Measurements from ENCODE around the gene MRPL33. TPM values are rescaled to one million over a fixed set of nuclear protein-coding genes. Genes with fewer than 3 reads are reported as not detected.

MRPL33 gene
- total and polyA plus RNA-seq, 2 of the 13 experiments (the other 11 are each of a cell fraction or from before 2014, with no cell fraction given), result 69.7 to 218 TPM

DNA sequence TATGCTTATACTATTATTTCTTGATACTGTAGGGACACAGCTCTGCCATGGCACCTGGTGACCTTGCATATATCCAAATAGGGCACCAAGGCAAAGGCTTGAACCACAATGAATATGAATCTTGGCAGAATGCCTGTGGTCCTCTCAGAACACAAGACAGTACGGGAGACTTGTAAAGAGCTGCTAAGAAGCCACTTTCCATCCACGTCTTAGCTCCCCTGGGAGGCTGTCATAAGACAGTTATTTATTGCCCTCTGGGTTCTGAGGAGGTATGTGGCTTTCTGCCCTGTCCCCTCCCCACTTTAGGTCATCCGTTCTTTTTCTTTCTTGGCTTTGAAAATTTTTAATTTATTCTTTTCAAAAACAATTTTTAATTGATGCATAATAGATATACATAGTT lies 29.8 kb upstream of the MRPL33 start (continued):
- TF ChIP-seq, protein P1, sequence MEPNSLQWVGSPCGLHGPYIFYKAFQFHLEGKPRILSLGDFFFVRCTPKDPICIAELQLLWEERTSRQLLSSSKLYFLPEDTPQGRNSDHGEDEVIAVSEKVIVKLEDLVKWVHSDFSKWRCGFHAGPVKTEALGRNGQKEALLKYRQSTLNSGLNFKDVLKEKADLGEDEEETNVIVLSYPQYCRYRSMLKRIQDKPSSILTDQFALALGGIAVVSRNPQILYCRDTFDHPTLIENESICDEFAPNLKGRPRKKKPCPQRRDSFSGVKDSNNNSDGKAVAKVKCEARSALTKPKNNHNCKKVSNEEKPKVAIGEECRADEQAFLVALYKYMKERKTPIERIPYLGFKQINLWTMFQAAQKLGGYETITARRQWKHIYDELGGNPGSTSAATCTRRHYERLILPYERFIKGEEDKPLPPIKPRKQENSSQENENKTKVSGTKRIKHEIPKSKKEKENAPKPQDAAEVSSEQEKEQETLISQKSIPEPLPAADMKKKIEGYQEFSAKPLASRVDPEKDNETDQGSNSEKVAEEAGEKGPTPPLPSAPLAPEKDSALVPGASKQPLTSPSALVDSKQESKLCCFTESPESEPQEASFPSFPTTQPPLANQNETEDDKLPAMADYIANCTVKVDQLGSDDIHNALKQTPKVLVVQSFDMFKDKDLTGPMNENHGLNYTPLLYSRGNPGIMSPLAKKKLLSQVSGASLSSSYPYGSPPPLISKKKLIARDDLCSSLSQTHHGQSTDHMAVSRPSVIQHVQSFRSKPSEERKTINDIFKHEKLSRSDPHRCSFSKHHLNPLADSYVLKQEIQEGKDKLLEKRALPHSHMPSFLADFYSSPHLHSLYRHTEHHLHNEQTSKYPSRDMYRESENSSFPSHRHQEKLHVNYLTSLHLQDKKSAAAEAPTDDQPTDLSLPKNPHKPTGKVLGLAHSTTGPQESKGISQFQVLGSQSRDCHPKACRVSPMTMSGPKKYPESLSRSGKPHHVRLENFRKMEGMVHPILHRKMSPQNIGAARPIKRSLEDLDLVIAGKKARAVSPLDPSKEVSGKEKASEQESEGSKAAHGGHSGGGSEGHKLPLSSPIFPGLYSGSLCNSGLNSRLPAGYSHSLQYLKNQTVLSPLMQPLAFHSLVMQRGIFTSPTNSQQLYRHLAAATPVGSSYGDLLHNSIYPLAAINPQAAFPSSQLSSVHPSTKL (CRISPR knock-in tag; IDR thresholded peaks at IDR 0.05), result no peak
- no peak for TF ChIP-seq EP300 (IDR thresholded peaks at IDR 0.05; ENCODE audit: low read depth in 2 of 2, low read length in 2 of 2)
- TF ChIP-seq EP300 (CRISPR knock-in tag; IDR thresholded peaks at IDR 0.05; ENCODE audit: borderline replicate concordance), result no peak
- TF ChIP-seq ZIK1 (CRISPR knock-in tag; IDR thresholded peaks at IDR 0.05; ENCODE audit: borderline replicate concordance, low read depth), result no peak
- TF ChIP-seq ZNF530 (CRISPR knock-in tag; IDR thresholded peaks at IDR 0.05; ENCODE audit: low read depth), result no peak
- no peak for TF ChIP-seq LRRFIP1 (CRISPR knock-in tag; conservative IDR thresholded peaks at IDR 0.05)
- TF ChIP-seq NFE2 (CRISPR knock-in tag; IDR thresholded peaks at IDR 0.05), result no peak
- no peak for TF ChIP-seq PRPF4 (IDR thresholded peaks at IDR 0.05; ENCODE audit: low read depth, low read length, poor library complexity, severe bottlenecking)
